Measurements from ENCODE around the gene THRB. TPM values are rescaled to one million over a fixed set of nuclear protein-coding genes. Genes with fewer than 3 reads are reported as not detected.

THRB gene
- total RNA-seq, 1 experiment from 2014 or later, result 9.7 TPM

DNA sequence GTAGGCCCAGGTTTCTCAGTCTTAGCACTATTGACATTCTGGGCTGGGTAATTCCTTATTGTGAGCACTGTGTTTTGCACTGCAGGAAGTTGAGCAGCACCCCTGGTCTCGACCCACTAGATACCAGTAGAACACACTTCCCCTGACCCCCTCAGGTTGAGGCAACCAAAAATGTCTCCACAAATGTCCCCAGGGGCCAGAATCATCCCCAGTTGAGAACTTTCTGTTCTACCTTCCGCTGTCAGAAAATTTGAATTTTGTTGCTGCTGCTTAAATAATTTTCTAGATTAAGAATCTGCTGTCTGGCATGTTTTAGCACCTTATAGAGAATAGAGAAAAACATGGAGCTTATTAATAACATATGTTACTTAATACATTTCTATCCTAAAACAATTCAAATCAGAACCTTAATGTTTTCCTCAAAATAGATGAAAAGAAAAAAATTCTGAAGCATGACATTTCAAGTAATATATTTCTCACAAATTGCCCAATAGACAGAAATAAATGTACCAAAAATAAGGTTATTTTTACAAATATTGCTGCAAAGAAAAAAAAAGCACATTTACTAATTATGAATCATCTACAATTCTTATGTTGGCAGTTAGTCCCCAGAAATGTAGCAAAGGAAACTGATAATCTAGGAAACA, 13.2 kb upstream of the THRB start:
- Histone ChIP-seq H3K79me2 (ENCODE audit: low read depth) (no peaks in the 10 kb centered on the region), H2AFZ (no peak overlapping the region), H3K4me3 (no peak overlapping the region), H3K9me2 (ENCODE audit: insufficient read depth) (no peaks in the 10 kb centered on the region), H3F3A (ENCODE audit: insufficient read depth, low read depth) (no peaks in the 10 kb centered on the region; the same call in 1 of the 2 replicates), H4K20me1 (ENCODE audit: insufficient read depth) (no peaks in the 10 kb centered on the region), H3K36me3 (ENCODE audit: low read depth) (no peaks in the 10 kb centered on the region), H3K9me3 (ENCODE audit: insufficient read depth, low read depth) (peaks cover 6% of the 10 kb centered on the region; the same call in 1 of the 2 replicates), H3K4me1 (replicated peaks; ENCODE audit: insufficient read depth) (peaks cover 17% of the 10 kb centered on the region), H3K27ac (peak overlapping the region; percentile 40), H3K4me2 (0 out of 2 replicates have a peak overlapping the region, but pooled peaks have one; percentile 9), H3K27me3 (ENCODE audit: insufficient read depth, low read depth) (no peaks in the 10 kb centered on the region)
- CTCF ChIA-PET, result no interaction called here
- no peak for DNase-seq
- TF ChIP-seq, protein P1, sequence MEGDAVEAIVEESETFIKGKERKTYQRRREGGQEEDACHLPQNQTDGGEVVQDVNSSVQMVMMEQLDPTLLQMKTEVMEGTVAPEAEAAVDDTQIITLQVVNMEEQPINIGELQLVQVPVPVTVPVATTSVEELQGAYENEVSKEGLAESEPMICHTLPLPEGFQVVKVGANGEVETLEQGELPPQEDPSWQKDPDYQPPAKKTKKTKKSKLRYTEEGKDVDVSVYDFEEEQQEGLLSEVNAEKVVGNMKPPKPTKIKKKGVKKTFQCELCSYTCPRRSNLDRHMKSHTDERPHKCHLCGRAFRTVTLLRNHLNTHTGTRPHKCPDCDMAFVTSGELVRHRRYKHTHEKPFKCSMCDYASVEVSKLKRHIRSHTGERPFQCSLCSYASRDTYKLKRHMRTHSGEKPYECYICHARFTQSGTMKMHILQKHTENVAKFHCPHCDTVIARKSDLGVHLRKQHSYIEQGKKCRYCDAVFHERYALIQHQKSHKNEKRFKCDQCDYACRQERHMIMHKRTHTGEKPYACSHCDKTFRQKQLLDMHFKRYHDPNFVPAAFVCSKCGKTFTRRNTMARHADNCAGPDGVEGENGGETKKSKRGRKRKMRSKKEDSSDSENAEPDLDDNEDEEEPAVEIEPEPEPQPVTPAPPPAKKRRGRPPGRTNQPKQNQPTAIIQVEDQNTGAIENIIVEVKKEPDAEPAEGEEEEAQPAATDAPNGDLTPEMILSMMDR (conservative IDR thresholded peaks at IDR 0.05), result no peak
- no peak for TF ChIP-seq EZH2 (IDR thresholded peaks at IDR 0.05; ENCODE audit: low read depth)
- no TSS peak for BruUV-seq (replicated peaks)
- POLR2A ChIA-PET (ENCODE audit: unreplicated experiment), result no interaction called here
- intact Hi-C loops (cut with micrococcal nuclease; ENCODE audit: unreplicated experiment), result no loop called here

DNA sequence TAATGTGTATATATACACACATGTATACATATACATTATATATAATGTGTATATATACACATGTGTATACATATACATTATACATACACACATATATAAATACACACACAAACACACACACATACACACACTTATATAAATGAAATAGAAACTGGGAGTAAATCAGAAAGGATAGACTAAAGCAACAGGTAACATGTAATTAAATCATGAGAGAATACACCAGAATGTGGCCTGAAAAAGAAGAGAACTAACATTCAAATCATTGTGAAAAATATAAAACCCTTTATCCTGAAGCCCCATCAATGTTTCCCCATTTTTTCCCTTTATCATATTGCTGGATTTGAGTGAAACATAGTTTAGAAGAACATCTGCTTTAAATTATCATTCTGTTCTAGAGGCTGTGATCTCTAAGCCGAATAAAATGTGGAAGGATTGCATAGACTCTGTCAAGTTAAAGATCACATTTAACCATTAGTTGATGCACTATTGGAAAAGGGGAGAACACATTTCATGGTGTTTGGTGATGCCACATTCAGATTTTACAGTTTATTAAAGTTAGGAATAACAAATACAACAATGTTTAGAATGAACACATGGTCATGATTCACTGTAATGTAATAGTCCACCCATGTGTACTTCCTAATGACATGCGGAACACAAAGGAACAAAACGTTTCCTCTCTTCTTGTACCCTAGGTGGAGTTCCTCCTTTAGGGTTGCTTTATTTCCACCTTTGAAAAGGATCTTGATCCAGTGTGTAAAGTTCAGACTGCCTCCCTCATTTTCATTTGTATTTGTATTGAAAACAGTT, 12.5 kb upstream of the THRB start:
- no peaks in the 10 kb centered on the region for H3K79me2 ChIP-seq (ENCODE audit: low read depth)
- intact Hi-C loops (cut with micrococcal nuclease; ENCODE audit: unreplicated experiment), result no loop called here
- DNase-seq, result no peak
- no TSS peak for BruUV-seq (replicated peaks)
- no peaks in the 10 kb centered on the region for H3K27me3 ChIP-seq (ENCODE audit: insufficient read depth, low read depth)
- TF ChIP-seq, protein P1 (conservative IDR thresholded peaks at IDR 0.05), result no peak
- no peak for TF ChIP-seq EZH2 (IDR thresholded peaks at IDR 0.05; ENCODE audit: low read depth)
- ChIA-PET CTCF (no interaction called here), POLR2A (ENCODE audit: unreplicated experiment) (no interaction called here)
- no peaks in the 10 kb centered on the region for H4K20me1 ChIP-seq (ENCODE audit: insufficient read depth)
- H3K4me2 ChIP-seq, result no peak overlapping the region
- H3K9me2 ChIP-seq (ENCODE audit: insufficient read depth), result no peaks in the 10 kb centered on the region
- no peak overlapping the region for H3K4me3 ChIP-seq
- H3K9me3 ChIP-seq (ENCODE audit: insufficient read depth, low read depth), result peaks cover 6% of the 10 kb centered on the region; the same call in 1 of the 2 replicates
- 0 out of 2 replicates have a peak overlapping the region, but pooled peaks have one; percentile 40 for H3K27ac ChIP-seq
- H3K4me1 ChIP-seq (replicated peaks; ENCODE audit: insufficient read depth), result peaks cover 23% of the 10 kb centered on the region
- no peak overlapping the region for H2AFZ ChIP-seq
- no peaks in the 10 kb centered on the region for H3K36me3 ChIP-seq (ENCODE audit: low read depth)
- H3F3A ChIP-seq (ENCODE audit: insufficient read depth, low read depth), result no peaks in the 10 kb centered on the region; the same call in 1 of the 2 replicates

DNA sequence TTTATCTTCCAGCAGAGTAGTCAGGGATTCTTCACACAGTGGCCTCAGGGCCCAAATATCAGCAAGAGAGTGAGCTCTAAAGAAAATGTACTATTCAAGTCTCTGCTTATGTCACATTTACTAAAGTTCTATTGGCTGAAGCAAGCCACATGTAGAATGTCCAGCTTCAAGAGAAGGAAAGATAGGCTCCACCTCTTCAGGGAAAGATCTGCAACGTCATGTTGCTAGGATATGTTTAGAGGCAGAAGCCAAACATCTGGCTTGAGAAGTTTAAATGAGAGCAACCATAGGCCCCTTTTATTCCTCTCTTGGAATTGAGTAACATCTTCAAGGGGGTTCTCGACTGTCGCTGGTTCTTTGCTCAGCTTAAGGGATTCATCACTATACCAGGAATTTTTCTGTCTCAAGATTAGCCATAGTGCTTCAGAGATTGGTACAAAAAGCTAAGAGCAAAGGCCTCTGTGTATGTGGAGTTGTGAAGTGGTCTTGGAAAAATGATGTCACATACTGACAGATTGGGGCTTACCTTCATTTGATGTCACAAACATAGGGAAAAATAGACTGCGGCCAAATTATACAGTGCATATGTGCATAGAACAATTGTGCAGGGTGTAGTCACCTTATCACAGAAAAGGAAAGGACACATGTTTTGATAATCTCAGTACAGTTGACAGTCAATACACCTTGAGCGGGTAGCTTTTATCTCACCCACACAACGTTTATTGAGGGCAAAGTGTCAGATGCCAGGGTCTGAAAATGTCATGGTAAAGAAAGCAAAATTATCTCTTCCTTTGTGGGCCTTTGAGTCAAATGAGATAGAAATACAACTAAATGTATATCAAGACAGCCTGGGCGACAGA, 11.3 kb upstream of the THRB start:
- intact Hi-C loops (cut with micrococcal nuclease; ENCODE audit: unreplicated experiment), result no loop called here
- no peaks in the 10 kb centered on the region for H3K79me2 ChIP-seq (ENCODE audit: low read depth)
- H3K4me1 ChIP-seq (replicated peaks; ENCODE audit: insufficient read depth), result peaks cover 26% of the 10 kb centered on the region
- H3K9me3 ChIP-seq (ENCODE audit: insufficient read depth, low read depth), result peaks cover 6% of the 10 kb centered on the region; the same call in 1 of the 2 replicates
- TF ChIP-seq, protein P1 (conservative IDR thresholded peaks at IDR 0.05), result no peak
- no peak for TF ChIP-seq EZH2 (IDR thresholded peaks at IDR 0.05; ENCODE audit: low read depth)
- H3F3A ChIP-seq (ENCODE audit: insufficient read depth, low read depth), result no peaks in the 10 kb centered on the region; the same call in 1 of the 2 replicates
- H3K27ac ChIP-seq, result no peak overlapping the region
- no peaks in the 10 kb centered on the region for H3K36me3 ChIP-seq (ENCODE audit: low read depth)
- H3K9me2 ChIP-seq (ENCODE audit: insufficient read depth), result no peaks in the 10 kb centered on the region
- no peaks in the 10 kb centered on the region for H4K20me1 ChIP-seq (ENCODE audit: insufficient read depth)
- H3K27me3 ChIP-seq (ENCODE audit: insufficient read depth, low read depth), result no peaks in the 10 kb centered on the region
- ChIA-PET CTCF (no interaction called here), POLR2A (ENCODE audit: unreplicated experiment) (no interaction called here)
- H3K4me3 ChIP-seq, result no peak overlapping the region
- no peak overlapping the region for H3K4me2 ChIP-seq
- no peak overlapping the region for H2AFZ ChIP-seq
- DNase-seq, result no peak
- no TSS peak for BruUV-seq (replicated peaks)
